Measurements from ENCODE around the gene FAM83G. TPM values are rescaled to one million over a fixed set of nuclear protein-coding genes. Genes with fewer than 3 reads are reported as not detected.

The FAM83G gene
- total RNA-seq, 3 donors from 2014 or later = 1.8 to 11.0 (median 7.2) TPM

DNA sequence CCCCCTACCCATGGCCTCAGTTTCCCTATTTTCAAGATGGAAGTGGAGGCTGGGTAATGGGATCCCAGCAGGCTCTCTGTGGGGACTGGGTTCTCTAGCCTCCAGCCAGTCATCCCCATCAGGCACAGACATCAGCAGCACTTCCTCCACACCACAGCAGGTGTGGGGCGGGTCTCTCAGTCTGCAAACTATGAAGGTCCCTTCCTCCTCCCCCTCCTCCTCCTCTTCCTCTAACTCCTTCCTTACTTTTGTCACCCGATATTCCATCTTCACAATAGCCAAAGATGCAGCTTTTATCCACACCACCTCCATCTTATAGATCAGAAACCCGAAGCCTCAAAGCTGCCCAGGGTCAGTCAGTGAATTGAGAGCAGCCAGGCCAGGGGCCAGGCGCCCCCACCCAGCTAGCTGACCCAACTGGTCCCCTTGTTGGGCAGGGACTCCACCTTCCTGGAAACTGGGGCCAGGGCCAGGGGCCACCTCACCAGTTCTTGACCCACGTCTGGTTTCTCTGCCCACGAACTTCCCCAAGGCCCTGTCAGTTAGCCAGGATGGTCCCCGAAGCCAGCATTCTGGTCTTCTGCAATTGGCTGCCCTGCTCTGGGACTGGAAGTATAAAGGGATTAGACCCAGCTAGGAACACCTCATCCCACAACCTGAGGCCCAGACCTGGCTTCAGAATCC is 2.5 kb downstream of the FAM83G start:
- H3K27ac ChIP-seq = no peak overlapping the region

DNA sequence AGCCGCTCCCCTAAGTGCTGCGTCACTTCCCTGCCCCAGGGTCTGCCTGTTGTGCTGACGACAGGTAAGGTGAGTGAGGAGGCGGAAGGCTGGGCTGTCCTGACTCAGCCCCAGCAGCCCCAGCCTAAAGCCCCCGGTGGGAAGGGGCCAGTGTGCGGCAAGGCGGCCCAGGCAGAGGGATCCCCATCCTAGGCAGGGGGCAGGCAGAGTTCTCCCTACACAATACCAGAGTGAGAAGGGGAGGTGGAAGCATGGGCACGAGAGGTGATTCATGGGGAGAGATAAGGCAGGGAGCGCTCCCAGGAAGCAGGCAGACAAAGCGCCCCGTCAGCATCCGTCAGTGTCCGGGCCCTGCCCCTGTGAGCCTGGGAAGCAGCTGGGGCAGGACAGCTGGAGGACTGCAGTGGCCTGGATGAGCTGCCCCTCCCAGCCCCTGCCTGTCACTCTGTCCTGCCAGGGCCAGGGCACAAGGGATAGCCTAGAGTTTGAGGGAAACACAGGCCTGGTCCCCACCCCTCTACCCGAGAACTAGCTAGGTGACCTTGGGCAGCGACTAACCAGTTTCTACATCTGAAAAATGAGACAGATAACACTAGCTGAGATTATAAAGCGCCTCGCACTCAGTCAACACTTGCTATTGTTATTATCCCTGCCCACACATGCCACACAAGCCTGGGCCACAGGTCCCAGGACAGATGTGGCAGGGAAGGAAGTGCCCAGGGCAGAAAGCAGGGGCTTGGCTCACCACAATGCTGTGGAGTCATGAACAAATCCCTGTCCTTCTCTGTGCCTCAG is 3.8 kb downstream of the FAM83G start:
- DNase-seq (ENCODE audit: low spot score in 2 of 2) = no peak
- no peaks in the 10 kb centered on the region for H3K4me1 ChIP-seq
- H3K9me3 ChIP-seq = no peaks in the 10 kb centered on the region
- H3K4me3 ChIP-seq = no peak overlapping the region
- H3K36me3 ChIP-seq = no peaks in the 10 kb centered on the region
- intact Hi-C loops (cut with DNase I; ENCODE audit: low total_unique reads) = no loop called here
- TF ChIP-seq, protein P1, sequence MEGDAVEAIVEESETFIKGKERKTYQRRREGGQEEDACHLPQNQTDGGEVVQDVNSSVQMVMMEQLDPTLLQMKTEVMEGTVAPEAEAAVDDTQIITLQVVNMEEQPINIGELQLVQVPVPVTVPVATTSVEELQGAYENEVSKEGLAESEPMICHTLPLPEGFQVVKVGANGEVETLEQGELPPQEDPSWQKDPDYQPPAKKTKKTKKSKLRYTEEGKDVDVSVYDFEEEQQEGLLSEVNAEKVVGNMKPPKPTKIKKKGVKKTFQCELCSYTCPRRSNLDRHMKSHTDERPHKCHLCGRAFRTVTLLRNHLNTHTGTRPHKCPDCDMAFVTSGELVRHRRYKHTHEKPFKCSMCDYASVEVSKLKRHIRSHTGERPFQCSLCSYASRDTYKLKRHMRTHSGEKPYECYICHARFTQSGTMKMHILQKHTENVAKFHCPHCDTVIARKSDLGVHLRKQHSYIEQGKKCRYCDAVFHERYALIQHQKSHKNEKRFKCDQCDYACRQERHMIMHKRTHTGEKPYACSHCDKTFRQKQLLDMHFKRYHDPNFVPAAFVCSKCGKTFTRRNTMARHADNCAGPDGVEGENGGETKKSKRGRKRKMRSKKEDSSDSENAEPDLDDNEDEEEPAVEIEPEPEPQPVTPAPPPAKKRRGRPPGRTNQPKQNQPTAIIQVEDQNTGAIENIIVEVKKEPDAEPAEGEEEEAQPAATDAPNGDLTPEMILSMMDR (IDR thresholded peaks at IDR 0.05) = no peak
- no peak for TF ChIP-seq POLR2A (IDR thresholded peaks at IDR 0.05)
- TF ChIP-seq POLR2AphosphoS5 (IDR thresholded peaks at IDR 0.05) = no peak
- H3K27me3 ChIP-seq = no peaks in the 10 kb centered on the region
- peak overlapping the region in 1 of 2 donors; percentile 29 for H3K27ac ChIP-seq

More for the DNA sequence above, 2.5 kb downstream of the FAM83G start:
- Histone ChIP-seq H3K9me3 (no peaks in the 10 kb centered on the region), H3K4me1 (no peaks in the 10 kb centered on the region), H3K4me3 (no peak overlapping the region), H3K36me3 (no peaks in the 10 kb centered on the region), H3K27me3 (no peaks in the 10 kb centered on the region)
- no peak for DNase-seq (ENCODE audit: low spot score in 2 of 2)
- intact Hi-C loops (cut with DNase I; ENCODE audit: low total_unique reads) = no loop called here
- TF ChIP-seq POLR2AphosphoS5 (IDR thresholded peaks at IDR 0.05) (no peak), POLR2A (IDR thresholded peaks at IDR 0.05) (no peak)
- TF ChIP-seq, protein P1 (IDR thresholded peaks at IDR 0.05) = no peak

DNA sequence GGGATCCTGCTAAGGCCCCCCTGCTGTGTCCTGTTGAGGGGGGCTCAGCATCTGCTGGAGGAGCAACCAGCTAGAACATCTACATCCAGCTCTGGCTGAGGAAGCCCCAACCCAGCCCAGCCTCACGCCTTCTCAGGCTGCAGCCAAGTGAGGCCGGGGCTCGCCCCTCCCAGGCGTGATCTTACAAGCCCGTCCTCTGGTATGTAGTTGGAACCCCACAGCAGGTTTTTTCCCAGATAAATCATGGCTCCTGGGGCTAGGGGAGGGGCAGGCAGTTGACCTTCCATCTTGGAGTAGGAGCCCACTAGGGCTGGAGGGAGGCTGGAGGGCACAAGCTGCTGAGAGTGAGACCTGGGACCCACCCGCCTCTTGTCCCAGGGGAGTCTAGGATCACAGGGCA is 4.7 kb downstream of the FAM83G start:
- intact Hi-C loops (cut with DNase I; ENCODE audit: low total_unique reads) = no loop called here
- Histone ChIP-seq H3K27me3 (no peaks in the 10 kb centered on the region), H3K27ac (no peak overlapping the region), H3K36me3 (no peaks in the 10 kb centered on the region), H3K9me3 (no peaks in the 10 kb centered on the region), H3K4me1 (no peaks in the 10 kb centered on the region), H3K4me3 (no peak overlapping the region)
- TF ChIP-seq POLR2A (IDR thresholded peaks at IDR 0.05) (no peak), POLR2AphosphoS5 (IDR thresholded peaks at IDR 0.05) (no peak)
- TF ChIP-seq, protein P1 (IDR thresholded peaks at IDR 0.05) = no peak
- DNase-seq (ENCODE audit: low spot score in 2 of 2) = no peak

DNA sequence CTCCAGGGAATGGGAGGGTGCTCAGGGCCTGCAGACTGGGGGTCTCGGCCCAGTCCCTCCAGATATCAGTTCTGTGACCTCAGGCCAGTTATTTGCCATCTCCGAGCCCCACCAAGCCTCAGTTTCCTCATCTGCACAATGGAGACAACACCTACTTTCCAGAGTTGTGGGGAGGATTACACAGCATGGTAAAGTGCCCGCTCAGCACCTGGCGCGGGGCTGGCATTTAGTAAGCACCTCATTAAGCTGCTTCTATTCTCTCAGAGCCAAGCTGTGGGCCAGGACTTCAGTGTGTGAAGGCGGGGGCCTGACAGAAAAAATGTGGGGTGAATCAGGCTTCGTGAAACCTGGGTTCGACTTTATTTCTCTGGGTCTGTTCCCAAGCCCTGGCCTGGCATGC is 5.2 kb downstream of the FAM83G start:
- Histone ChIP-seq H3K4me1 (no peaks in the 10 kb centered on the region), H3K27ac (no peak overlapping the region), H3K4me3 (no peak overlapping the region), H3K27me3 (no peaks in the 10 kb centered on the region), H3K9me3 (no peaks in the 10 kb centered on the region), H3K36me3 (no peaks in the 10 kb centered on the region)
- TF ChIP-seq POLR2A (IDR thresholded peaks at IDR 0.05) = no peak
- TF ChIP-seq, protein P1 (IDR thresholded peaks at IDR 0.05) = no peak
- TF ChIP-seq POLR2AphosphoS5 (IDR thresholded peaks at IDR 0.05) = no peak
- no peak for DNase-seq (ENCODE audit: low spot score in 2 of 2)
- intact Hi-C loops (cut with DNase I; ENCODE audit: low total_unique reads) = no loop called here

DNA sequence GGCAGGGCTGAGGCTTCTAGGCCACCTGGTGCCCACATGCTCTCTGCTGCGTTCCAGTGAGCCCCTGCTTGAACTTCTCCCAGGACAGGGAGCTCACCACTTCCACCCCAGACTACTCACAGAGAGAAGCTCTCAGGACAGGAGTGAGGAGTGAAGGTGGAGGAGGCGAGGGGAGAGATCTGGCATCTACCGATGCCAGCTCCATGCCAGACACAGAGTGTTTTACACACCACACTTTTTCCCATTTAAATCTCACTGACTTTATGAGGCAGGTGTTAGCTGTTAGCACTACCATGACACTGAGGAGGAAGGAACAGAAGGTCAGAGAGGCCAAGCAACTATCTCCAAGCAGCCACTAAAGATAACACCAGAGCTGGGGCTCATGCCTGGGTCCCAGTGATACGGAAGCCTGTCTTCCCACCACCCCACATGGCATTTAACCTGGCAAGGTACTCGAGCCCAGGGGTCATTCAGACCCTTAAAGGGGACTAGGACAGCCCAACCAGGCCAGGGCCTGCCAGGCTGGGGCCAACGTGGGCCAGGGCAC is 6.8 kb downstream of the FAM83G start:
- H3K27me3 ChIP-seq = no peaks in the 10 kb centered on the region
- no peaks in the 10 kb centered on the region for H3K36me3 ChIP-seq
- H3K9me3 ChIP-seq = no peaks in the 10 kb centered on the region
- intact Hi-C loops (cut with DNase I; ENCODE audit: low total_unique reads) = no loop called here
- no peak for TF ChIP-seq POLR2A (IDR thresholded peaks at IDR 0.05)
- no peak for DNase-seq (ENCODE audit: low spot score in 2 of 2)
- no peak overlapping the region for H3K4me3 ChIP-seq
- H3K4me1 ChIP-seq = no peaks in the 10 kb centered on the region
- no peak overlapping the region for H3K27ac ChIP-seq
